K562 treated with DMSO at 1 percent for 12 hours (cell line): ENCODE data around the gene TMEM167B. TPM values are rescaled to one million over a fixed set of nuclear protein-coding genes. Genes with fewer than 3 reads are reported as not detected.

Experiments
- total RNA-seq: library from RNA; unstranded; fragments of 300-600 nt; gene quantifications from 2 replicates; pipeline ENCODE4 v1.2.3, GENCODE V29; 2022; ENCODE audit not compliant: insufficient read depth

Gene TMEM167B
- total RNA-seq, result 8.6 and 25.4 TPM in 2 replicates

GRCh38 chr1:109090196-109091077 is at the start of gene TMEM167B:
TMEM167B (plus strand) TSS chr1:109090764; CDS start chr1:109090873, 109 bp downstream.

GRCh38 chr1:109041621-109042468 is 48.7 kb upstream of the TMEM167B start, which contains the start of gene WDR47:
WDR47 (minus strand) TSS chr1:109042102; CDS start chr1:109023512, 18,590 bp downstream.

DNA sequence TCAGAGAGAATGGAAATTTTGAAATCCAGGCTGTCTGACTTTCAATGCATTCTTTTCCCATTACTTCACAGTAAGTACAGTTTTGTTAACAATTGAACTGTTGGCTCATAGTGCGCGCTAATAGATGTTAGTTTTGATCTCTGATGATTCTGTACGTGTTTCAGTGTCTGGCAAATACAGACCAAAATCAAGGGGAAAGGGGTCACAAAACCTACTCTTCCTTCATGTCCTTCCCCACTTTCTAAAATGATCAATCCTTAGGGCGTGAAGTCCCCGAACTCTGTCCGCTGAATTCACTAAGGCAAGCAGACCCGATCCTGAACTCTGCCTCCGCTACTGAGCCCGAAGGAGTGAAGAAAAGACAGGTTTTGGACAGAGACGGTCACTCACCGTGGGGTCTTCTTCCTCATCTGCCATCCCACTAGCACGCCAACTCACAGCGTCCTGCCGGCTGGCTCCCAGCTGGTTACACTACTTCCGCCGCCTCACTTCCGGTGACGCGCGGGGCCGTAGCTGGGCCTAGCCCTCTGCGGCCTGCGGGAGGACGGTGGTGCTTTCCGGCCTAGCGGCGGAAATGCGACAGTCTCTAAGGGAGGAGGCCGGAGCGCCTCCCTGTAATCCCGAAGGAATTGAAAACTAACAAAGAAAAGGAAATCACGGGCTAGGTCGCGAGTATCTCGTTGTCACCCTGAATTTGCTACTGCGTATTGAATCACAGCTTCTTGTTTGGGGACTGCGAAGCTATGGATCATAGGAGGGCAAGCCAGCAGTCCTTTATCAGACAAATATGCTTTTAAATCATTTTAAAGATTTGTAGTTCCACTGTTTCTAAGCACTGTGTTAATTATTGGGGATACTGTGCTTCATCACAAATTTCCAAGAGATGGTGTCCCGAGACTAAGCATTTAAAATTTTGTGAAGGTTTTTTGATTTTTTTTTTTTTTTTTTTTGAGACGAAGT is 14.8 kb upstream of the TMEM167B start, which contains the start of gene TAF13:
Gene TAF13, minus strand, starts transcription at position 473 of the 960 bp plus-strand sequence. Its CDS starts 56 bp downstream, at position 417.

DNA sequence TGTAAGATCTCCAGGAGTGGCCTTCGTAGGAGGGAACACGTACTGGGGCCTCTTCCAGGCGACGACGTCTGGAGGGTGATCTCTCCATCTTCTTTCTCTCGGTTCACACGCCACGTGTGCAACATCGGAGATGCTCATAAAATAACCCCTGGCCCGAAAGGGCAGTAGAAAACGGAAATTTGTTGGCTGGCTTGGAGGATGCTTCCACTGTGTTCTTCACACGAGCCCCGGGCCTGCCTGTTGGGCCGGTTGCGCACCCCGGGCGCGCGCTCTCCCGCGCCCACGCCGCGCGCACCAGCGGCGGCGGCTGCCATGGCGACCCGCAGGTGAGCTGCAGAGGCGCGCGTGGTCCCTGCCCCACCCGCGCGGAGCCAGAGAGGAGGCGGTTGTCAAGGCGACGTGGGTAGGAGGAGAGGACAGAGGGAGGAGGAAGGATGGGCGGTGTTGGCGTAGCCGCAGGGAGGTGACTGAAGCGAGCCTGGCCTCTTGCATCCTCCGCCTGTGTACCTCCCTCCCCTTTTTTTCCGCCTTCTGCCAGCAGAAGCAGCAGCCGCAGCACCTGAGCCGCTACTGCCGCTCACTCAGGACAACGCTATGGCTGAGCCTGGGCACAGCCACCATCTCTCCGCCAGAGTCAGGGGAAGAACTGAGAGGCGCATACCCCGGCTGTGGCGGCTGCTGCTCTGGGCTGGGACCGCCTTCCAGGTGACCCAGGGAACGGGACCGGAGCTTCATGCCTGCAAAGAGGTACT is 23.2 kb downstream of the TMEM167B start, which contains the start of gene ELAPOR1:
Gene ELAPOR1, plus strand, starts transcription at position 526 of the 752 bp plus-strand sequence. Its CDS starts 69 bp downstream, at position 595.

Other genes starting within 250 kb of the TMEM167B start
- not detected in 2 replicates for gene AKNAD1, start 233.7 kb upstream of the TMEM167B start, total RNA-seq
- 19.4 and 43.2 TPM in 2 replicates for gene GPSM2, start 213.8 kb upstream of the TMEM167B start, total RNA-seq
- gene CLCC1, start 127.3 kb upstream of the TMEM167B start, total RNA-seq, result 21.5 and 28.3 TPM in 2 replicates
- 4.4 and 13.7 TPM in 2 replicates for gene WDR47, start 48.7 kb upstream of the TMEM167B start, total RNA-seq
- gene TAF13, start 14.8 kb upstream of the TMEM167B start, total RNA-seq, result 29.6 and 54.9 TPM in 2 replicates
- 0.13 and 0.19 TPM in 2 replicates for gene ELAPOR1, start 23.4 kb downstream of the TMEM167B start, total RNA-seq
- 556 and 670 TPM in 2 replicates for gene SARS1, start 123.2 kb downstream of the TMEM167B start, total RNA-seq
- 4.5 and 24.3 TPM in 2 replicates for gene CELSR2, start 158.8 kb downstream of the TMEM167B start, total RNA-seq
- gene PSRC1, start 192.4 kb downstream of the TMEM167B start, total RNA-seq, result 55.5 and 66.6 TPM in 2 replicates
- gene MYBPHL, start 216.2 kb downstream of the TMEM167B start, total RNA-seq, result not detected in 2 replicates